Lung (tissue), 12 donors: ENCODE measurements around the gene CTXN1. TPM values are rescaled to one million over a fixed set of nuclear protein-coding genes. Genes with fewer than 3 reads are reported as not detected.

Experiments used
- ATAC-seq: fragments of 200-7000 bp; cut with Tn5 transposase; one replicate; pipeline ENCODE4 v1.9.1; 2020; ENCODE audit warnings: moderate number of reproducible peaks; ENCODE audit not compliant: insufficient read depth, low FRiP score
- DNase-seq, 3 donors: peaks; one replicate each; pipeline ENCODE4 v3.0.0-alpha.2; 2013 to 2017
- H3K27ac ChIP-seq, 2 donors: one replicate each; pipeline ENCODE4 v1.5.1; 2013; ENCODE audit warnings: mild to moderate bottlenecking in 2 of 2, moderate library complexity in 2 of 2, control low read depth in 1 of 2, inconsistent platforms in 1 of 2, low read depth in 1 of 2, low read length in 1 of 2
- H3K27me3 ChIP-seq, 3 donors: one replicate each; pipeline ENCODE4 v1.5.1; 2013; ENCODE audit warnings: low read length in 2 of 3; ENCODE audit not compliant: control insufficient read depth in 3 of 3, insufficient read depth in 3 of 3
- H3K36me3 ChIP-seq, 4 donors: one replicate each; pipeline ENCODE4 v1.5.1; 2013; ENCODE audit warnings: low read length in 4 of 4, mild to moderate bottlenecking in 1 of 4, moderate library complexity in 1 of 4; ENCODE audit not compliant: control insufficient read depth in 4 of 4, insufficient read depth in 4 of 4
- H3K4me1 ChIP-seq, 5 donors: one replicate each; pipeline ENCODE4 v1.5.1; 2013; ENCODE audit warnings: low read length in 5 of 5, mild to moderate bottlenecking in 2 of 5, moderate library complexity in 1 of 5; ENCODE audit not compliant: control insufficient read depth in 5 of 5, insufficient read depth in 5 of 5
- H3K4me3 ChIP-seq: one replicate; pipeline ENCODE4 v1.5.1; 2013; ENCODE audit warnings: mild to moderate bottlenecking, control low read depth, moderate library complexity
- H3K9ac ChIP-seq, 2 donors: one replicate each; pipeline ENCODE4 v1.5.1; 2013; ENCODE audit warnings: low read length in 2 of 2, control low read depth in 1 of 2; ENCODE audit not compliant: insufficient read depth in 1 of 2
- H3K9me3 ChIP-seq, 4 donors: one replicate each; pipeline ENCODE4 v1.5.1; 2013; ENCODE audit warnings: low read length in 3 of 4, mild to moderate bottlenecking in 1 of 4, moderate library complexity in 1 of 4; ENCODE audit not compliant: control insufficient read depth in 4 of 4, insufficient read depth in 3 of 4
- WGBS, 2 donors: extraction: QIAGEN DNeasy Blood & Tissue Kit; methylation state at CpG; one replicate each; pipeline ENCODE4 v1.1.7; 2013; 5-methylcytosine and 5-hydroxymethylcytosine counted together
- polyA plus RNA-seq, 2 donors: library from polyadenylated mRNA; stranded (reverse); fragments of 200-250 nt; gene quantifications; one replicate each; pipeline ENCODE4 v1.2.1, GENCODE V29; 2013
- total RNA-seq, 2 donors: library from RNA; depleted of rRNA in 1 of 2; stranded (reverse); fragments of >200 nt in 1 of 2; gene quantifications; one replicate each; pipeline ENCODE4 v1.2.1, GENCODE V29; 2014 to 2021
- TF ChIP-seq, protein P1 (sequence below): IDR thresholded peaks from 2 replicates; pipeline ENCODE4 v1.5.1; 2012; ENCODE audit warnings: mild to moderate bottlenecking; ENCODE audit errors: control extremely low read depth, extremely low read depth
- donor health status: control.
- donor health status: control.
- donor health status: Bipolar disorder and iron deficiency.
- donor health status: healthy.
- donor health status: DM: yes; HTN: yes; CAD: no.

Gene CTXN1
- total and polyA plus RNA-seq, 4 donors, result 4.3 to 25.9 (median 6.9) TPM

DNA sequence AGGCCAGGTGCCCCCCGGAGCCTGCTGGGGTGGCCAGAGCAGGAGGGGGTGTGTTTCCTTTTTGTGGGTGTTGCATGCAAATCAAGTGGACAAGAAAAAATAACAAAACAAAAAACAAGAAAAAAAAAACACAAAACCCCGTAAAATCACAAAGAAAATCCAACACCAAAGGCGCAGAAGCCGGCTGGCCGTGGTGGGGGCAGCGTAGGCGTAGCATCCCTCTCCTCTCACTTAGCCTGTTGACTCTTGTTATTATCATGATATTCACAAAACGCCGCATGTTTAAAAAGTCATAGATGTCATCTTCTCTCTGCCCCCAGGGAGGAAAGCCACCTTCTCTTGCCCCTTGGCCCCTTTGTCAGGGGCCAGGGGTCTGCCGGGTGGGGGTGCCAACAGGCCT, 12.3 kb downstream of the CTXN1 start:
- H3K9me3 ChIP-seq, result peaks cover 0 to 20% (median 0%) of the 10 kb centered on the region in 4 donors
- peaks cover 0 to 33% (median 25%) of the 10 kb centered on the region in 3 donors for H3K27me3 ChIP-seq

GRCh38 chr19:7912697-7913564, 13.0 kb downstream of the CTXN1 start:
- ATAC-seq (no peak), DNase-seq (no peak)
- TF ChIP-seq, protein P1, sequence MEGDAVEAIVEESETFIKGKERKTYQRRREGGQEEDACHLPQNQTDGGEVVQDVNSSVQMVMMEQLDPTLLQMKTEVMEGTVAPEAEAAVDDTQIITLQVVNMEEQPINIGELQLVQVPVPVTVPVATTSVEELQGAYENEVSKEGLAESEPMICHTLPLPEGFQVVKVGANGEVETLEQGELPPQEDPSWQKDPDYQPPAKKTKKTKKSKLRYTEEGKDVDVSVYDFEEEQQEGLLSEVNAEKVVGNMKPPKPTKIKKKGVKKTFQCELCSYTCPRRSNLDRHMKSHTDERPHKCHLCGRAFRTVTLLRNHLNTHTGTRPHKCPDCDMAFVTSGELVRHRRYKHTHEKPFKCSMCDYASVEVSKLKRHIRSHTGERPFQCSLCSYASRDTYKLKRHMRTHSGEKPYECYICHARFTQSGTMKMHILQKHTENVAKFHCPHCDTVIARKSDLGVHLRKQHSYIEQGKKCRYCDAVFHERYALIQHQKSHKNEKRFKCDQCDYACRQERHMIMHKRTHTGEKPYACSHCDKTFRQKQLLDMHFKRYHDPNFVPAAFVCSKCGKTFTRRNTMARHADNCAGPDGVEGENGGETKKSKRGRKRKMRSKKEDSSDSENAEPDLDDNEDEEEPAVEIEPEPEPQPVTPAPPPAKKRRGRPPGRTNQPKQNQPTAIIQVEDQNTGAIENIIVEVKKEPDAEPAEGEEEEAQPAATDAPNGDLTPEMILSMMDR, result no peak
- H3K4me1 ChIP-seq, result peaks cover 0 to 16% (median 0%) of the 10 kb centered on the region in 5 donors
- no peak overlapping the region for H3K4me3 ChIP-seq
- H3K9me3 ChIP-seq, result peaks cover 0 to 22% (median 0%) of the 10 kb centered on the region in 4 donors
- no peak overlapping the region for H3K9ac ChIP-seq
- peaks cover 0 to 26% (median 20%) of the 10 kb centered on the region in 3 donors for H3K27me3 ChIP-seq
- peaks cover 5 to 44% (median 11%) of the 10 kb centered on the region in 4 donors for H3K36me3 ChIP-seq
- 94 to 95% methylated on average over 39 of the region's 39 CpGs for WGBS, 2 donors
- H3K27ac ChIP-seq, result no peak overlapping the region

More for the DNA sequence above, 12.3 kb downstream of the CTXN1 start:
- peaks cover 5 to 44% (median 11%) of the 10 kb centered on the region in 4 donors for H3K36me3 ChIP-seq
- TF ChIP-seq, protein P1, result no peak
- H3K27ac ChIP-seq, result no peak overlapping the region
- DNase-seq, result no peak
- no peak overlapping the region for H3K9ac ChIP-seq
- no peak for ATAC-seq
- H3K4me1 ChIP-seq, result peaks cover 0 to 18% (median 0%) of the 10 kb centered on the region in 5 donors
- WGBS, 2 donors, result 88 to 89% methylated on average over 10 of the region's 10 CpGs
- no peak overlapping the region for H3K4me3 ChIP-seq

- peaks cover 0 to 22% (median 0%) of the 10 kb centered on the region in 4 donors for H3K9me3 ChIP-seq
- no peak overlapping the region for H3K4me3 ChIP-seq
- no peak for DNase-seq
- H3K27me3 ChIP-seq, result peaks cover 0 to 23% (median 17%) of the 10 kb centered on the region in 3 donors
- 91 to 94% methylated on average over 25 to 31 of the region's 31 CpGs for WGBS, 2 donors
- TF ChIP-seq, protein P1, result no peak
- peaks cover 0 to 12% (median 2%) of the 10 kb centered on the region in 5 donors for H3K4me1 ChIP-seq
- ATAC-seq, result no peak
- no peak overlapping the region for H3K9ac ChIP-seq
- no peak overlapping the region for H3K27ac ChIP-seq
- peaks cover 6 to 46% (median 11%) of the 10 kb centered on the region in 4 donors for H3K36me3 ChIP-seq
Measured at GRCh38 chr19:7912144-7912696, 13.7 kb downstream of the CTXN1 start.
